Astrocyte of the hippocampus (primary cell): ENCODE data around the gene PIP4K2A.
A peak's percentile ranks its signal among the peaks of the same experiment; 100 is the strongest.
"Not testable (repeated sequence)": the region's sequence is repeated elsewhere in the genome, so short reads cannot be mapped to it uniquely, and the experiment has no call there.

Experiments
- DNase-seq: peaks from one replicate; pipeline ENCODE4 v3.0.0; 2011; ENCODE audit warnings: low read depth, low spot score

Gene PIP4K2A

GRCh38 chr10:22693860-22694259, 20.5 kb downstream of the PIP4K2A start:
- DNase-seq, result no peak

GRCh38 chr10:22693371-22693784, 21.0 kb downstream of the PIP4K2A start:
- DNase-seq, result peak; percentile 45

GRCh38 chr10:22692119-22692518, 22.3 kb downstream of the PIP4K2A start:
- DNase-seq, result not testable (repeated sequence)

- DNase-seq, result peak; percentile 52
Observed at GRCh38 chr10:22690614-22691431, 23.6 kb downstream of the PIP4K2A start.

DNA sequence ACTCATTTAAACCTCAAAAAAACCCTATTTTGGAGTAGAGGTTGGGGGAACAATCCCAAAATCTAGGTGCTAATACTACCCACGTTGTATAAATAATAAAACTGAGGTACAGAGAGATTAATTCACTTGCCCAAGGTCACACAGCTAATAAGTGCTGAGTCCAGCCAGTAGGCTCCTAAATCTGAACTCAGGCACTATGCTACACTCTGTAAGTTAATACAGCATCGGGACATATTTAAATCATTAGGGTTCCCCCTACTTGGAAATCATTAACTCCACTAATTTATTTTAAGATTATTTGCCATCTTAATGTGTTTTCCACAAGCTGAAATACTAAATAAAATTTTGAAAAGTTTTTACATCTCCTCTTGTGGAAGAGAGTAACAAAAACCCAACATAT, 24.2 kb downstream of the PIP4K2A start:
- DNase-seq, result no peak

DNA sequence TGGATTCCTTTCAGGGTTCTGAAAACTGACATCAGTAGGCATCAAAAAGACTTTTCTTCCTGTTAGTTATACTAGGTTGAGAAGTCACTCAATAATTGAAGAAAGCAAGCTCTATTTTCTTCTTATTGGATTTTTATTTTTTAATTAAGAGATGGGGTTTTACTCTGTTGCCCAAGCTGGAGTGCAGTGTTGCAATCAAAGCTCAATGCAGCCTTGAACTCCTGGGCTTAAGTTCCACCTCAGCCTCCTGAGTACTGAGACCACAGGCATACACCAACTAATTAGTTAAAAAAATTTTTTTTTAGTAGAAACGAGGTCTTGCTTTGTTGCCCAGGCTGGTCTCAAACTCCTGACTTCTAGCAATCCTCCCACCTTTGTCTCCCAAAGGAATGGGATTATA, 28.0 kb downstream of the PIP4K2A start:
- DNase-seq, result no peak

GRCh38 chr10:22685926-22686325, 28.5 kb downstream of the PIP4K2A start:
- no peak for DNase-seq

DNA sequence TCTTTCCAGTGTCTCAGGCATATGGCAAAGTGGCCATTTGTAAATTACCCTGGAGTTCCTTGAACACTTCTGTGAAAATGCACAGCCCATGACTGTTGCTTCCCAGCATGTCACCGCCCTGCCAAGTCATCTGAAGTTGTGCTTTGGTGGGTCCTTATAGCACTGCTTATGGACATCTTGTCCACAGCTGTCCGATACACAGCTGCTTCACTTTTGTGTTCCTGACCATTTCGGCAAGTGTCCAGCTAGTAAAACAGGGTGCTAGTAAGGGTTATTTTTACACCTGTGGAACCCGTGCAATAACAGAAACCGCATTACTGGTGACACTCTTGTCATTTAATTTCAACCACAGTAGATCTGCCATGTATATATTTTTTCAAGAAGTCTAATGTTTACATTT, 29.7 kb downstream of the PIP4K2A start:
- no peak for DNase-seq

GRCh38 chr10:22683140-22683389, 31.3 kb downstream of the PIP4K2A start:
- DNase-seq, result peak; percentile 44

DNA sequence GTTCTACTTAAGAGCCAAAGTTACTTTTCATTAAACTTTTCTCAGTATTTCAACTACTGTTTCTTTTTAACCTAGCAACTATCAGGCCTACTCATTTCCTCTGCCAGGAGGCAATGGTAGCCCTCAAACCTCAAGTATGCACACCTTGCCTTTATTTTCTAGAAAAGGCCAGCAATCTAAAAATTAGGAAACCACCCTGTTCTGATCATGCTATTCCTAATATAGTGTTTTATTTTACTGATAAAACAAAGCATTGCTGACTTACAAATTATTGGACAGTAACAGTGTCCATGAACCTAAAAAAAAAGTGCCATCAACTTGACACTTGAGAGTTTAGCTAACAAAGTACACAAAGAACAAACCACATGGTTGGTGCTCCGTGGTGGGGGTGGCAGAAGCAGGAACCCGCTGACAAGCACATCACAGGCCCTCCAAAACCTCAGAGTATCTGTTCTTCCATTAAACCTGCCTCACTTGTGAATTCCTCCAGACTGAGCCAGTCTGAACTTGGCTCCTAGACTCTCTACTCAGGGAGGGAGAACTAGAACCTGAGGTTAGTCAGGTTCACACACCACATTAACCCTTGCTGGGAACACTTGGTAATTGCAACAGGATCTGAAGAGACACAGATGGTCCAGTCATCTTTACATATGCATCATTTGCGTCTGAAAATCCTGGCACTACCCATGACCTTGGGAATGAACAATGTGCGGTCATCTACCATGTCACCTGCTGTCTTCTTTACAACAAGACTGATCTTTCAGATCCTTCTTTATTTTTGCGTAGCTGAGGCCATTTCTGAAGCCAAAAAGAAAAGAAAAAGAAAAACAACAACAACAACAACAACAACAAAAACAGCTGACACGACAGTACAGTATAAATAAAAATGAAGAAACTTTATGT, 31.9 kb downstream of the PIP4K2A start:
- peak; percentile 79 for DNase-seq

- DNase-seq, result peak; percentile 69
Observed at GRCh38 chr10:22681783-22682183, 32.6 kb downstream of the PIP4K2A start.

DNA sequence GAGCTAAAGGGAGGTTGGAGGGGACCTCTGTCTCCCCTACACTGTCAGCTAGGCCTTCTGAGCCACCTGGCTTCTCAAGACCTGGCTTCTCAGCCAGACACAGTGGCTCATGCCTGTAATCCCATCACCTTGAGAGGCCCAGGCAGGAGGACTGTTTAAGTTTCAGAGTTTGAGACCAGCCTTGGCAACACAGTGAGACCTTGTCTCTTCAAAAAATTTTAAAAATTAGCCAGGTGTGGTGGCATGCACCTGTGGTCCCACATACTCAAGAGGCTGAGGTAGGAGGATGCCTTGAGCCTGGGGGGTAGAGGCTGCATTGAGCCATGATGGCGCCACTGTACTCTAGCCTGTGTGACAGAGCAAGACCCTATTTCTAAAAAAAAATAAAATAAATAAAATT, 33.1 kb downstream of the PIP4K2A start:
- DNase-seq, result no peak

DNA sequence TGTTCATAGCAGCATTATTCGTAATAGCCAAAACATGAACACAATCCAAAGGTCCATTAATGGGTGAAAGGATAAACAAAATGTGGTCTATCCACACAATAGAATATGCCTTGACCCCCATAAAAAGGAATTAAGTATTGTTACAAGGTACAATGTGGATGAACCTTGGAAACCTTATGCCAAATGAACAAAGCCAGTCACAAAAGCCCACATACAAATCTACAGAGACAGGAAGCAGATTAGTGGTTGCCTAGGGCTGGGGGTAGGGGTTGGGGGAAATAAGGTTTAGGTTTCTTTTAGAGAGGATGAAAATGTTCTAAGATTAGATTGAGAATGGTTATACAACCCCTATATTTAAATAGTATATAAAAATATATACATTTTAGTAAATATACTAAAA, 34.8 kb downstream of the PIP4K2A start:
- no peak for DNase-seq

- no peak for DNase-seq
Observed at GRCh38 chr10:22677333-22677732, 37.0 kb downstream of the PIP4K2A start.

- no peak for DNase-seq
Observed at GRCh38 chr10:22676435-22676834, 37.9 kb downstream of the PIP4K2A start.

GRCh38 chr10:22674573-22674930, 39.8 kb downstream of the PIP4K2A start:
- no peak for DNase-seq

GRCh38 chr10:22673785-22674572, 40.4 kb downstream of the PIP4K2A start:
- no peak for DNase-seq

DNA sequence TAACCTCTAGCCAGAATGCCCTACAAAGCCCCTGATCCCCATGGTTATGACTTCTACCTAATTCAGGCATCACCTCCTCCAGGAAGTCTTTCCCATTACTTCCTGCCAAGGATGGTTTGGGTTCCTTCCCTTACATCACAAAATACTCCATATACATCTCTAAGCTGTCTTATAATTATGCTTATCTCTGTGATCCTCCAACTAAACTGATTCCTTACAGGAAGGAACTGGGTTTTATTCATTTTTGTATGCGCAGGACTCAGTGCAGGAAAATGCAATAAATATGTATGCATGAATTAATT, 41.3 kb downstream of the PIP4K2A start:
- DNase-seq, result no peak

GRCh38 chr10:22672319-22673090, 41.9 kb downstream of the PIP4K2A start:
- no peak for DNase-seq

- peak; percentile 74 for DNase-seq
Observed at GRCh38 chr10:22670788-22671187, 43.6 kb downstream of the PIP4K2A start.

DNA sequence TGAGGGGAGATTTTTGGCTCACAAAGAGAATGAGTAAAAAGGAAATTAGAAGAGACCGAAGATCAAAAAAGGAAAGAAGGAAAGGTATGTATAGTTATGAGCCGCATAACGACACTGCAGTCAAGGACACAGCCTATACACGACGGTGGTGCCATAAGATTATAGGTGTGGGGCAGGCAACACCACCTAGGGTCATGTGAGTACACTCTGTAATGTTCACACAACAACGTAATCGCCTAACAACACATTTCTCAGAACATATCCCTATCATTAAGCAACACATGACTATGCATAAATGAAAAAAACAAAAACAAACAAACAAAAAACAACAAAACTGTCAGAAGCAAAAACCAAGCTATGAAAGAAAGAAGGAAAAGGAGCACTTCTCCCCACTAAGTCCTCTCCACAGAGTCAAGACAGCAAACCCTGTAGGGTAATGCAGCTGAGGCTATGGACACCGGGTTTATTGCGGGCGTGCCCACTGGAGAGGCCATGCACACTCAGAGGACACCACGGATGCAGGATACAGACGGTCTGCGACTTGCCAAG, 45.1 kb downstream of the PIP4K2A start:
- DNase-seq, result no peak
